ENCODE measurements around the gene PYCR2. TPM values are rescaled to one million over a fixed set of nuclear protein-coding genes. Genes with fewer than 3 reads are reported as not detected.

Gene PYCR2
- total RNA-seq, 2 experiments from 2014 or later, result 24.1 to 26.2 TPM

GRCh38 chr1:225883616-225884265, 40.3 kb downstream of the PYCR2 start:
- Mint-ChIP-seq H3K27me3 (no peaks in the 10 kb centered on the region), H3K27ac (peak overlapping the region; percentile 86), H3K9me3 (no peaks in the 10 kb centered on the region), H3K4me1 (ENCODE audit: low read depth) (peaks cover 34% of the 10 kb centered on the region), H3K36me3 (ENCODE audit: low read depth) (peaks cover 36% of the 10 kb centered on the region), H3K4me3 (peak overlapping the region; percentile 97)
- H3K36me3 ChIP-seq (ENCODE audit: insufficient read depth, low read length), result peaks cover 9% of the 10 kb centered on the region
- H3K27ac ChIP-seq (ENCODE audit: low read depth in 1 of 2, low read length in 2 of 2), result peak overlapping the region in 1 of 2 donors; percentile 23
- ChIA-PET CTCF (interaction anchor here (1.0 to 3.8 kb wide), 6 partner anchors 12 to 106 kb away, joined by 3 to 21 read pairs (median 8); partner anchors contain the start of gene SRP9), POLR2A (interaction anchor here (0.9 to 13.0 kb wide), 15 partner anchors 12 to 456 kb away, joined by 3 to 427 read pairs (median 14); partner anchors contain the start of genes H3-3A, LBR, PYCR2 and SRP9)
- H3K27me3 ChIP-seq (ENCODE audit: control insufficient read depth in 1 of 2, insufficient read depth in 2 of 2, low read length in 2 of 2), result no peaks in the 10 kb centered on the region
- intact Hi-C loops (cut with DNase I, micrococcal nuclease), result loop anchor here (5.0 to 10.0 kb wide), 2 partner anchors 94 to 181 kb away; partner anchors contain the start of gene H3-3A (in 1 of the 2)
- DNase-seq, result no peak
- no peak for ATAC-seq (ENCODE audit: poor library complexity)
- no peaks in the 10 kb centered on the region for H3K9me3 ChIP-seq (ENCODE audit: control insufficient read depth in 1 of 2, insufficient read depth in 1 of 2, low read length in 2 of 2)
- H3K4me3 ChIP-seq (ENCODE audit: low read length), result peak overlapping the region; percentile 74
- H3K4me1 ChIP-seq (ENCODE audit: insufficient read depth, low read length), result peaks cover 40% of the 10 kb centered on the region
- no peak for TF ChIP-seq CTCF (IDR thresholded peaks at IDR 0.05)

DNA sequence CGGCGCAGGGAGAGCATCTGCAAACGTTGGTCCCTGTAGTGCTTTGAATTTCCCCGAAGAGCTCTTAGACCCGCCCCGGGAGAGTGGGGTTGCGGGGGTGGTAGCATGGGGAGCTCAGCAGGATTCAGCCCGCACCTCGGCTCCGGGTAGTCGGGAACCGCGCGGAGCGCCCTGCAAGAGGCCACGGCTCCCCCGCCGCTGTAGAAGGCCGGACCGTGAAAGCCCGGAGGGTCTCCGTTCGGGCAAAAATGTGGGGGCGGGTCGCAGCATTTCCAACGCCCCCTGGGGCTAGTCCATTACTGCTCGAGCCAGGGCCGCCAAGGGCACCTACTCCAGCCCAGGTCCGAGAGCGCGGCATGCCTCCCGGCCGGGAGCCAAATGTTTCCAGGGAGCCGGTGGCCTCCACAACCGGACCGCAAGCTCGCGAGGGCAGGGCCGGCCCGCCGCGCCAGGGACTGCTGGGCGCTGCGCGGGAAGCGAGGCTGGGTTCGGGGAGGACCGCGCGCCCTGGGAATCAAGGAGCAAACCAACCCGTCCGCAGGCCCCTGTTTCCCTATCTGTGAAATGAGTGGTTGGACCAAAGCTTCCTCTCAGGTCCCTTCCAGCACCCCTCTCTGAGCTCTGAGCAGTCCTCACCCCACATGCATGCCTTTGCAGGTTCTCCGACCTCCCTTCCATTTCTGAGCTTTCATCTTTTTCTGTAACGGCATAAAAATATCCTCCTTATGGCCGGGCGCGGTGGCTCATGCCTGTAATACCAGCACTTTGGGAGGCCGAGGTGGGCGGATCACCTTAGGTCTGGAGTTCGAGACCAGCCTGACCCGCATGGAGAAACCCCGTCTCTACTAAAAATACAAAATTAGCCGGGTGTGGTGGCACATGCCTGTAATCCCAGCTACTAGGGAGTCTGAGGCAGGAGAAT, 41.1 kb downstream of the PYCR2 start:
- Mint-ChIP-seq H3K36me3 (ENCODE audit: low read depth) (peaks cover 44% of the 10 kb centered on the region), H3K27me3 (no peaks in the 10 kb centered on the region), H3K4me3 (peak overlapping the region; percentile 97), H3K4me1 (ENCODE audit: low read depth) (peaks cover 39% of the 10 kb centered on the region), H3K9me3 (no peaks in the 10 kb centered on the region), H3K27ac (peak overlapping the region; percentile 86)
- Histone ChIP-seq H3K27ac (ENCODE audit: low read depth in 1 of 2, low read length in 2 of 2) (peak overlapping the region; percentile 62 to 87), H3K4me3 (ENCODE audit: low read length) (peak overlapping the region; percentile 74), H3K4me1 (ENCODE audit: insufficient read depth, low read length) (peaks cover 48% of the 10 kb centered on the region), H3K9me3 (ENCODE audit: control insufficient read depth in 1 of 2, insufficient read depth in 1 of 2, low read length in 2 of 2) (no peaks in the 10 kb centered on the region), H3K27me3 (ENCODE audit: control insufficient read depth in 1 of 2, insufficient read depth in 2 of 2, low read length in 2 of 2) (no peaks in the 10 kb centered on the region), H3K36me3 (ENCODE audit: insufficient read depth, low read length) (peaks cover 17% of the 10 kb centered on the region)
- TF ChIP-seq CTCF (IDR thresholded peaks at IDR 0.05), result no peak
- POLR2A ChIA-PET, result interaction anchor here (0.6 to 13.0 kb wide), 34 partner anchors 9 to 455 kb away, joined by 3 to 427 read pairs (median 6); partner anchors contain the start of genes EPHX1, H3-3A, LBR and PYCR2
- CTCF ChIA-PET, result interaction anchor here (0.7 to 3.8 kb wide), 12 partner anchors 9 to 182 kb away, joined by 3 to 21 read pairs (median 5); partner anchors contain the start of genes PYCR2 and SRP9
- ATAC-seq (ENCODE audit: poor library complexity), result peak; percentile 35
- intact Hi-C loops (cut with DNase I, micrococcal nuclease), result loop anchor here (5.0 to 10.0 kb wide), 2 partner anchors 94 to 182 kb away; partner anchors contain the start of gene H3-3A (in 1 of the 2)
- DNase-seq, result peak in 11 of 14 experiments; percentile 10 to 56 (median 35)
